Neural cell (in vitro differentiated cells): ENCODE data around the gene CCR5. TPM values are rescaled to one million over a fixed set of nuclear protein-coding genes. Genes with fewer than 3 reads are reported as not detected.

Experiments
- H2AFZ ChIP-seq: fragments of 200-600, 300-800 bp; sonication (generic), shearing (Covaris generic); 2 replicates; pipeline ENCODE4 v1.6.0; 2014; ENCODE audit warnings: low read depth, mild to moderate bottlenecking, antibody characterized with exemption, low read length, moderate library complexity
- H3F3A ChIP-seq: fragments of 200-600 bp; shearing (Covaris generic); 2 replicates; pipeline ENCODE4 v1.6.1; 2016; ENCODE audit warnings: mild to moderate bottlenecking, moderate library complexity, mixed read lengths, antibody characterized with exemption, low read length; ENCODE audit not compliant: insufficient read depth, poor library complexity, severe bottlenecking
- H3K27ac ChIP-seq: fragments of 200-600, 300-800 bp; sonication (generic), shearing (Covaris generic); 2 replicates; pipeline ENCODE4 v1.5.1; 2014; ENCODE audit warnings: mild to moderate bottlenecking, low read length, moderate library complexity
- H3K27me3 ChIP-seq: fragments of 300-800, 200-600 bp; sonication (generic), shearing (Covaris generic); 2 replicates; pipeline ENCODE4 v1.6.0; 2014; ENCODE audit warnings: mild to moderate bottlenecking, low read depth, low read length, moderate library complexity; ENCODE audit not compliant: insufficient read depth
- H3K36me3 ChIP-seq: fragments of 300-800, 200-600 bp; sonication (generic), shearing (Covaris generic); 2 replicates; pipeline ENCODE4 v1.5.1; 2014; ENCODE audit warnings: mild to moderate bottlenecking, antibody characterized with exemption, low read length, moderate library complexity; ENCODE audit not compliant: insufficient read depth
- H3K4me2 ChIP-seq: fragments of 300-800, 200-600 bp; sonication (generic), shearing (Covaris generic); 2 replicates; pipeline ENCODE4 v1.6.0; 2014; ENCODE audit warnings: mild to moderate bottlenecking, low read length
- H3K4me3 ChIP-seq: fragments of 300-800, 200-600 bp; sonication (generic), shearing (Covaris generic); 2 replicates; pipeline ENCODE4 v1.5.1; 2014; ENCODE audit warnings: mild to moderate bottlenecking, low read length, moderate library complexity
- H3K79me2 ChIP-seq: fragments of 200-600 bp; shearing (Covaris generic); replicated peaks from 2 replicates; pipeline ENCODE4 v1.6.0; 2014; ENCODE audit warnings: mild to moderate bottlenecking, low read length, moderate library complexity; ENCODE audit not compliant: insufficient read depth
- H3K9ac ChIP-seq: fragments of 300-800, 200-600 bp; sonication (generic), shearing (Covaris generic); 2 replicates; pipeline ENCODE4 v1.6.1; 2016; ENCODE audit warnings: mild to moderate bottlenecking, low read length, mixed read lengths
- H3K9me2 ChIP-seq: fragments of 200-600 bp; shearing (Covaris generic); 2 replicates; pipeline ENCODE4 v1.6.1; 2016; ENCODE audit warnings: mild to moderate bottlenecking, low read length, mixed read lengths; ENCODE audit not compliant: insufficient read depth
- H3K9me3 ChIP-seq: fragments of 200-600, 300-800 bp; sonication (generic), shearing (Covaris generic); 2 replicates; pipeline ENCODE4 v1.6.1; 2016; ENCODE audit warnings: mild to moderate bottlenecking, mixed run types, low read length, moderate library complexity, mixed read lengths
- H4K20me1 ChIP-seq: fragments of 200-600 bp; shearing (Covaris generic); 2 replicates; pipeline ENCODE4 v1.6.1; 2016; ENCODE audit warnings: mild to moderate bottlenecking, mixed run types; ENCODE audit not compliant: insufficient read depth
- EP300 ChIP-seq: fragments of 450-650 bp; conservative IDR thresholded peaks from 2 replicates; pipeline ENCODE4 v1.6.1; 2014; ENCODE audit warnings: antibody characterized with exemption, mild to moderate bottlenecking, moderate library complexity; ENCODE audit not compliant: poor library complexity, severe bottlenecking
- EZH2 ChIP-seq: fragments of 200-600, 300-800 bp; shearing (Covaris generic), sonication (generic); IDR thresholded peaks from 2 replicates; pipeline ENCODE4 v1.6.1; 2014; ENCODE audit warnings: antibody characterized with exemption, low read length, borderline replicate concordance, mild to moderate bottlenecking; ENCODE audit not compliant: insufficient read depth, poor library complexity, severe bottlenecking
- MXI1 ChIP-seq: fragments of 450-650 bp; conservative IDR thresholded peaks from 2 replicates; pipeline ENCODE4 v1.6.1; 2014; ENCODE audit warnings: antibody characterized with exemption, mild to moderate bottlenecking; ENCODE audit not compliant: poor library complexity, severe bottlenecking
- POLR2AphosphoS5 ChIP-seq: IDR thresholded peaks from 2 replicates; pipeline ENCODE4 v1.6.1; 2012
- RAD21 ChIP-seq: fragments of 450-650 bp; conservative IDR thresholded peaks from 2 replicates; pipeline ENCODE4 v1.6.1; 2014; ENCODE audit warnings: antibody characterized with exemption, mild to moderate bottlenecking, moderate library complexity
- SMC3 ChIP-seq: fragments of 450-650 bp; conservative IDR thresholded peaks from 2 replicates; pipeline ENCODE4 v1.6.1; 2014; ENCODE audit warnings: antibody characterized with exemption, mild to moderate bottlenecking, moderate library complexity; ENCODE audit not compliant: poor library complexity
- TAF1 ChIP-seq: IDR thresholded peaks from 2 replicates; pipeline ENCODE4 v1.6.1; 2012; ENCODE audit warnings: low read depth
- polyA plus RNA-seq: library from polyadenylated mRNA; depleted of rRNA; stranded (reverse); fragments of >200 nt; gene quantifications from 2 replicates; pipeline ENCODE4 v1.2.3, GENCODE V29; 2014
- TF ChIP-seq, protein P1 (sequence below): fragments of 450-650 bp; IDR thresholded peaks from 2 replicates; pipeline ENCODE4 v1.5.1; 2014; ENCODE audit warnings: antibody characterized with exemption, mild to moderate bottlenecking, moderate library complexity; ENCODE audit not compliant: poor library complexity, severe bottlenecking
- TF ChIP-seq, protein P2 (sequence below): IDR thresholded peaks from 2 replicates; pipeline ENCODE4 v1.6.1; 2012; ENCODE audit warnings: borderline replicate concordance

CCR5 gene
- polyA plus RNA-seq, 1 donor from 2014 or later = not detected

DNA sequence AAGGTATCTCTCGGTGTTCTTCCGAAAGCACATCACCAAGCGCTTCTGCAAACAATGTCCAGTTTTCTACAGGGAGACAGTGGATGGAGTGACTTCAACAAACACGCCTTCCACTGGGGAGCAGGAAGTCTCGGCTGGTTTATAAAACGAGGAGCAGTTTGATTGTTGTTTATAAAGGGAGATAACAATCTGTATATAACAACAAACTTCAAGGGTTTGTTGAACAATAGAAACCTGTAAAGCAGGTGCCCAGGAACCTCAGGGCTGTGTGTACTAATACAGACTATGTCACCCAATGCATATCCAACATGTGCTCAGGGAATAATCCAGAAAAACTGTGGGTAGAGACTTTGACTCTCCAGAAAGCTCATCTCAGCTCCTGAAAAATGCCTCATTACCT, 12.3 kb upstream of the CCR5 start (continued):
- TF ChIP-seq, protein P1, sequence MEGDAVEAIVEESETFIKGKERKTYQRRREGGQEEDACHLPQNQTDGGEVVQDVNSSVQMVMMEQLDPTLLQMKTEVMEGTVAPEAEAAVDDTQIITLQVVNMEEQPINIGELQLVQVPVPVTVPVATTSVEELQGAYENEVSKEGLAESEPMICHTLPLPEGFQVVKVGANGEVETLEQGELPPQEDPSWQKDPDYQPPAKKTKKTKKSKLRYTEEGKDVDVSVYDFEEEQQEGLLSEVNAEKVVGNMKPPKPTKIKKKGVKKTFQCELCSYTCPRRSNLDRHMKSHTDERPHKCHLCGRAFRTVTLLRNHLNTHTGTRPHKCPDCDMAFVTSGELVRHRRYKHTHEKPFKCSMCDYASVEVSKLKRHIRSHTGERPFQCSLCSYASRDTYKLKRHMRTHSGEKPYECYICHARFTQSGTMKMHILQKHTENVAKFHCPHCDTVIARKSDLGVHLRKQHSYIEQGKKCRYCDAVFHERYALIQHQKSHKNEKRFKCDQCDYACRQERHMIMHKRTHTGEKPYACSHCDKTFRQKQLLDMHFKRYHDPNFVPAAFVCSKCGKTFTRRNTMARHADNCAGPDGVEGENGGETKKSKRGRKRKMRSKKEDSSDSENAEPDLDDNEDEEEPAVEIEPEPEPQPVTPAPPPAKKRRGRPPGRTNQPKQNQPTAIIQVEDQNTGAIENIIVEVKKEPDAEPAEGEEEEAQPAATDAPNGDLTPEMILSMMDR = no peak

DNA sequence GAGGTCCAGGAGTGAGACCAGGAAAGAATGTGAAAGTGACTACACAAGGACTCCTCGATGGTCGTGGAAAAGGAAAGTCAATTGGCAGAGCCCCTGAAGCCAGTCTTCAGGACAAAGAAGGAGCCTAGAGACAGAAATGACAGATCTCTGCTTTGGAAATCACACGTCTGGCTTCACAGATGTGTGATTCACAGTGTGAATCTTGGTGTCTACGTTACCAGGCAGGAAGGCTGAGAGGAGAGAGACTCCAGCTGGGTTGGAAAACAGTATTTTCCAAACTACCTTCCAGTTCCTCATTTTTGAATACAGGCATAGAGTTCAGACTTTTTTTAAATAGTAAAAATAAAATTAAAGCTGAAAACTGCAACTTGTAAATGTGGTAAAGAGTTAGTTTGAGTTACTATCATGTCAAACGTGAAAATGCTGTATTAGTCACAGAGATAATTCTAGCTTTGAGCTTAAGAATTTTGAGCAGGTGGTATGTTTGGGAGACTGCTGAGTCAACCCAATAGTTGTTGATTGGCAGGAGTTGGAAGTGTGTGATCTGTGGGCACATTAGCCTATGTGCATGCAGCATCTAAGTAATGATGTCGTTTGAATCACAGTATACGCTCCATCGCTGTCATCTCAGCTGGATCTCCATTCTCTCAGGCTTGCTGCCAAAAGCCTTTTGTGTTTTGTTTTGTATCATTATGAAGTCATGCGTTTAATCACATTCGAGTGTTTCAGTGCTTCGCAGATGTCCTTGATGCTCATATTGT, 10.8 kb upstream of the CCR5 start:
- no peaks in the 10 kb centered on the region for H3K79me2 ChIP-seq
- no peaks in the 10 kb centered on the region for H3F3A ChIP-seq
- H2AFZ ChIP-seq = no peak overlapping the region
- H3K27ac ChIP-seq = peak overlapping the region; percentile 17
- no peaks in the 10 kb centered on the region for H4K20me1 ChIP-seq
- no peaks in the 10 kb centered on the region for H3K36me3 ChIP-seq
- no peak for TF ChIP-seq EZH2
- TF ChIP-seq, protein P2, sequence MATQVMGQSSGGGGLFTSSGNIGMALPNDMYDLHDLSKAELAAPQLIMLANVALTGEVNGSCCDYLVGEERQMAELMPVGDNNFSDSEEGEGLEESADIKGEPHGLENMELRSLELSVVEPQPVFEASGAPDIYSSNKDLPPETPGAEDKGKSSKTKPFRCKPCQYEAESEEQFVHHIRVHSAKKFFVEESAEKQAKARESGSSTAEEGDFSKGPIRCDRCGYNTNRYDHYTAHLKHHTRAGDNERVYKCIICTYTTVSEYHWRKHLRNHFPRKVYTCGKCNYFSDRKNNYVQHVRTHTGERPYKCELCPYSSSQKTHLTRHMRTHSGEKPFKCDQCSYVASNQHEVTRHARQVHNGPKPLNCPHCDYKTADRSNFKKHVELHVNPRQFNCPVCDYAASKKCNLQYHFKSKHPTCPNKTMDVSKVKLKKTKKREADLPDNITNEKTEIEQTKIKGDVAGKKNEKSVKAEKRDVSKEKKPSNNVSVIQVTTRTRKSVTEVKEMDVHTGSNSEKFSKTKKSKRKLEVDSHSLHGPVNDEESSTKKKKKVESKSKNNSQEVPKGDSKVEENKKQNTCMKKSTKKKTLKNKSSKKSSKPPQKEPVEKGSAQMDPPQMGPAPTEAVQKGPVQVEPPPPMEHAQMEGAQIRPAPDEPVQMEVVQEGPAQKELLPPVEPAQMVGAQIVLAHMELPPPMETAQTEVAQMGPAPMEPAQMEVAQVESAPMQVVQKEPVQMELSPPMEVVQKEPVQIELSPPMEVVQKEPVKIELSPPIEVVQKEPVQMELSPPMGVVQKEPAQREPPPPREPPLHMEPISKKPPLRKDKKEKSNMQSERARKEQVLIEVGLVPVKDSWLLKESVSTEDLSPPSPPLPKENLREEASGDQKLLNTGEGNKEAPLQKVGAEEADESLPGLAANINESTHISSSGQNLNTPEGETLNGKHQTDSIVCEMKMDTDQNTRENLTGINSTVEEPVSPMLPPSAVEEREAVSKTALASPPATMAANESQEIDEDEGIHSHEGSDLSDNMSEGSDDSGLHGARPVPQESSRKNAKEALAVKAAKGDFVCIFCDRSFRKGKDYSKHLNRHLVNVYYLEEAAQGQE = peak; percentile 51
- TF ChIP-seq EP300 = peak; percentile 13
- TF ChIP-seq POLR2AphosphoS5 = peak; percentile 31
- H3K9ac ChIP-seq = no peak overlapping the region
- H3K9me2 ChIP-seq = no peaks in the 10 kb centered on the region
- no peaks in the 10 kb centered on the region for H3K27me3 ChIP-seq
- no peaks in the 10 kb centered on the region for H3K9me3 ChIP-seq
- H3K4me3 ChIP-seq = no peak overlapping the region
- no peak overlapping the region for H3K4me2 ChIP-seq

DNA sequence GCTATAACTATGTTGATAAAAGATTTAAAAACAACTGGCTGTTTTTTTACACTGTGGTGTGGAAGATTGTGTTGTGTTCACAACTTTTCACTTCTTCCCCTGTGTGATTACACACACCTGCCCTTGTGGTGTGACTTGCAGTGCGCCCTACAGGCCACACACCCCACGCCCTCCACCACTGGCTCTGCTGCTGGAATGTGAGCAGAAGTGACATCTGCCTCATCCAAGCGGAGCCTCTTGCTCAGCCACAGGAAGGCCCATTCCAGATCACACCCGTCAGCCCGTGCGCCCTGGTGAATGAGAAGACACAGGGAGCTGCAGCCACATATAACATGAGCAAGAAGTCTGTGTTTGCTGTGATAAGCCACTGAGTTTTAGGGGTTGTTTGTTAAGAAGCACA, 9.8 kb upstream of the CCR5 start:
- Histone ChIP-seq H3K4me3 (no peak overlapping the region), H3K27ac (no peak overlapping the region), H2AFZ (no peak overlapping the region), H3K9me2 (no peaks in the 10 kb centered on the region), H3K4me2 (no peak overlapping the region), H3K9ac (no peak overlapping the region), H3K79me2 (no peaks in the 10 kb centered on the region), H3F3A (no peaks in the 10 kb centered on the region), H3K27me3 (no peaks in the 10 kb centered on the region), H3K9me3 (no peaks in the 10 kb centered on the region), H4K20me1 (no peaks in the 10 kb centered on the region), H3K36me3 (no peaks in the 10 kb centered on the region)
- no peak for TF ChIP-seq EP300
- TF ChIP-seq MXI1 = no peak
- TF ChIP-seq, protein P1 = no peak
- TF ChIP-seq SMC3 = no peak
- TF ChIP-seq RAD21 = no peak
- TF ChIP-seq, protein P2 = no peak
- TF ChIP-seq TAF1 = no peak
- TF ChIP-seq POLR2AphosphoS5 = no peak
- TF ChIP-seq EZH2 = no peak
